Mucosa of descending colon (tissue), 3 donors: ENCODE results near the gene RBM23. TPM values are rescaled to one million over a fixed set of nuclear protein-coding genes. Genes with fewer than 3 reads are reported as not detected.
"Not testable (repeated sequence)": the region's sequence is repeated elsewhere in the genome, so short reads cannot be mapped to it uniquely, and the experiment has no call there.

Source experiments
- ATAC-seq: fragments of 200-7000 bp; cut with Tn5 transposase; one replicate; pipeline ENCODE4 v1.9.1; 2020; ENCODE audit warnings: mild to moderate bottlenecking, moderate library complexity
- DNase-seq, 3 donors: peaks; one replicate each; pipeline ENCODE4 v3.0.0-alpha.2; 2020
- H3K36me3 ChIP-seq: fragments of 200-600 bp; one replicate; pipeline ENCODE4 v1.8.0; 2021; ENCODE audit warnings: low read depth, mild to moderate bottlenecking
- H3K4me1 ChIP-seq: fragments of 200-600 bp; one replicate; pipeline ENCODE4 v1.8.0; 2021; ENCODE audit warnings: low read depth, mild to moderate bottlenecking
- H3K4me3 ChIP-seq: fragments of 200-600 bp; one replicate; pipeline ENCODE4 v1.8.0; 2021; ENCODE audit warnings: mild to moderate bottlenecking
- H3K9me3 ChIP-seq: fragments of 200-600 bp; one replicate; pipeline ENCODE4 v1.8.0; 2021; ENCODE audit warnings: mild to moderate bottlenecking
- CTCF ChIP-seq: fragments of 200-600 bp; IDR thresholded peaks from one replicate; pipeline ENCODE4 v1.8.0; 2022; ENCODE audit warnings: antibody characterized with exemption, mild to moderate bottlenecking
- intact Hi-C, 2 donors: fragments of 100-400 bp; cut with DNase I in 1 of 2; cut with micrococcal nuclease in 1 of 2; formaldehyde crosslinking; loops; one replicate each; pipeline versions ENCODE4 v1.11.0 to v1.11.1; 2022; cut with DNase I, micrococcal nuclease
- total RNA-seq, 3 donors: library from RNA; stranded (reverse); fragmentation: NEBNext Ultra II Directional in 2 of 3; extraction: Animal tissue kit (Norgen Biotek cat#: 25700) in 2 of 3; gene quantifications; one replicate each; pipeline versions ENCODE4 v1.2.1 to v1.2.4, GENCODE V29; 2021 to 2023
- donor health status: DM: no; HTN: no; CAD: no; lungs with moderate emphysema.
- donor health status: DM: no; HTN: no; CAD: no.
- donor health status: DM: no; HTN: yes; CAD: no.

Gene RBM23
- total RNA-seq, 3 donors from 2014 or later: 74.1 to 97.9 (median 75.3) TPM

- no peak overlapping the region for H3K4me3 ChIP-seq
- no peak for ATAC-seq
- TF ChIP-seq CTCF: no peak
- no peaks in the 10 kb centered on the region for H3K9me3 ChIP-seq
- peaks cover 12% of the 10 kb centered on the region for H3K4me1 ChIP-seq
- H3K36me3 ChIP-seq: no peaks in the 10 kb centered on the region
- no peak for DNase-seq
- intact Hi-C loops: no loop called here
Observed at GRCh38 chr14:22952418-22952817, 33.5 kb upstream of the RBM23 start.

GRCh38 chr14:22951795-22952194 is 32.8 kb upstream of the RBM23 start:
- H3K9me3 ChIP-seq, DNase-seq, intact Hi-C loops, H3K36me3 ChIP-seq, ATAC-seq, H3K4me3 ChIP-seq: not testable (repeated sequence)
- H3K4me1 ChIP-seq: peaks cover 12% of the 10 kb centered on the region

GRCh38 chr14:22945642-22946041 is 26.7 kb upstream of the RBM23 start:
- intact Hi-C loops: no loop called here
- no peak overlapping the region for H3K4me3 ChIP-seq
- no peaks in the 10 kb centered on the region for H3K4me1 ChIP-seq
- DNase-seq: no peak
- ATAC-seq: no peak
- no peaks in the 10 kb centered on the region for H3K36me3 ChIP-seq
- no peaks in the 10 kb centered on the region for H3K9me3 ChIP-seq
- TF ChIP-seq CTCF: no peak

GRCh38 chr14:22939684-22940083 is 20.7 kb upstream of the RBM23 start:
- Histone ChIP-seq H3K4me1 (no peaks in the 10 kb centered on the region), H3K9me3 (no peaks in the 10 kb centered on the region), H3K36me3 (no peaks in the 10 kb centered on the region), H3K4me3 (no peak overlapping the region)
- ATAC-seq (no peak), DNase-seq (no peak)
- intact Hi-C loops: no loop called here
- no peak for TF ChIP-seq CTCF

GRCh38 chr14:22935156-22935555 is 16.2 kb upstream of the RBM23 start:
- Histone ChIP-seq H3K36me3 (no peaks in the 10 kb centered on the region), H3K9me3 (no peaks in the 10 kb centered on the region), H3K4me1 (peaks cover 2% of the 10 kb centered on the region), H3K4me3 (no peak overlapping the region)
- no peak for TF ChIP-seq CTCF
- intact Hi-C loops: no loop called here
- ATAC-seq (no peak), DNase-seq (no peak)

GRCh38 chr14:22932146-22932545 is 13.2 kb upstream of the RBM23 start:
- ATAC-seq (no peak), DNase-seq (no peak)
- Histone ChIP-seq H3K4me3 (no peak overlapping the region), H3K36me3 (no peaks in the 10 kb centered on the region), H3K4me1 (peaks cover 14% of the 10 kb centered on the region), H3K9me3 (no peaks in the 10 kb centered on the region)
- intact Hi-C loops: no loop called here
- TF ChIP-seq CTCF: no peak
